T-cell (primary cell): ENCODE results near the gene PPP1R3D. TPM values are rescaled to one million over a fixed set of nuclear protein-coding genes. Genes with fewer than 3 reads are reported as not detected.

Source experiments
- ATAC-seq, 4 experiments: fragments of 200-7000 bp in 3 of 4; fragments of 150-1000 bp in 1 of 4; cut with Tn5 transposase; replicated peaks in 1 of 4; 1 replicate in 3 of 4; 2 replicates in 1 of 4; pipeline ENCODE4 v1.10.0; 2021; ENCODE audit warnings: moderate library complexity in 3 of 4, mild to moderate bottlenecking in 2 of 4, moderate number of reproducible peaks in 1 of 4
- CTCF ChIA-PET, 2 donors: fragments of 300-600 bp; sonication (Branson Sonifier 250); formaldehyde crosslinking; loops; one replicate each; lab custom pipeline; 2022; ENCODE audit warnings: antibody characterized with exemption in 2 of 2; lab: Charles Lee
- POLR2A ChIA-PET, 2 donors: fragments of 300-600 bp; sonication (Branson Sonifier 250); formaldehyde crosslinking; loops; one replicate each; lab custom pipeline; 2022; ENCODE audit warnings: antibody characterized with exemption in 2 of 2; lab: Charles Lee
- DNase-seq, 35 experiments: peaks; one replicate each; pipeline versions ENCODE4 v3.0.0 to v3.0.0-alpha.2; 2013 to 2023
- H3K27ac ChIP-seq: one replicate; pipeline ENCODE4 v1.5.1; 2013; ENCODE audit warnings: low read length
- H3K27me3 ChIP-seq, 2 experiments: replicated peaks in 1 of 2; 1 replicate in 1 of 2; 2 replicates in 1 of 2; pipeline versions ENCODE4 v1.6.1 to v1.7.0; 2013; ENCODE audit warnings: low read length in 1 of 2, mixed read lengths in 1 of 2; ENCODE audit not compliant: control insufficient read depth in 2 of 2, insufficient read depth in 2 of 2; ENCODE audit errors: extremely low read depth in 1 of 2
- H3K36me3 ChIP-seq, 2 donors: 1 replicate in 1 of 2; 2 replicates in 1 of 2; pipeline versions ENCODE4 v1.6.1 to v1.7.0; 2013; ENCODE audit warnings: low read length in 1 of 2; ENCODE audit not compliant: control insufficient read depth in 2 of 2, insufficient read depth in 1 of 2; ENCODE audit errors: extremely low read depth in 1 of 2
- H3K4me1 ChIP-seq, 2 experiments: 1 replicate in 1 of 2; 2 replicates in 1 of 2; pipeline versions ENCODE4 v1.6.1 to v1.7.0; 2013; ENCODE audit warnings: low read length in 2 of 2, mixed read lengths in 1 of 2; ENCODE audit not compliant: insufficient read depth in 2 of 2, control insufficient read depth in 1 of 2; ENCODE audit errors: extremely low read depth in 1 of 2
- H3K4me3 ChIP-seq, 2 donors: 1 replicate in 1 of 2; 2 replicates in 1 of 2; pipeline versions ENCODE4 v1.5.1 to v1.7.0; 2013; ENCODE audit warnings: mild to moderate bottlenecking in 2 of 2, low read length in 1 of 2, moderate library complexity in 1 of 2; ENCODE audit not compliant: control insufficient read depth in 1 of 2; ENCODE audit errors: extremely low read depth in 1 of 2
- H3K9me3 ChIP-seq: 2 replicates; pipeline ENCODE4 v1.7.0; 2013
- H3K27ac Mint-ChIP-seq, 2 donors: one replicate each; pipeline ENCODE4 v1.8.0; 2020 to 2021; ENCODE audit warnings: mild to moderate bottlenecking in 2 of 2, mixed read lengths in 2 of 2
- H3K27me3 Mint-ChIP-seq, 2 donors: one replicate each; pipeline ENCODE4 v1.8.0; 2021 to 2022; ENCODE audit warnings: mixed read lengths in 2 of 2
- H3K36me3 Mint-ChIP-seq: one replicate; pipeline ENCODE4 v1.8.0; 2021; ENCODE audit warnings: mixed read lengths
- H3K4me1 Mint-ChIP-seq, 3 donors: one replicate each; pipeline ENCODE4 v1.8.0; 2020 to 2022; ENCODE audit warnings: mixed read lengths in 3 of 3, mild to moderate bottlenecking in 1 of 3
- H3K4me3 Mint-ChIP-seq, 3 donors: one replicate each; pipeline ENCODE4 v1.8.0; 2020 to 2022; ENCODE audit warnings: mild to moderate bottlenecking in 3 of 3, mixed read lengths in 3 of 3, moderate library complexity in 3 of 3
- H3K9me3 Mint-ChIP-seq, 3 donors: one replicate each; pipeline ENCODE4 v1.8.0; 2020 to 2022; ENCODE audit warnings: mixed read lengths in 3 of 3
- WGBS: methylation state at CpG from one replicate; pipeline ENCODE4 v1.1.5; 2013; ENCODE audit warnings: missing lambda C conversion rate; ENCODE audit not compliant: insufficient coverage; 5-methylcytosine and 5-hydroxymethylcytosine counted together
- total RNA-seq, 35 experiments: library from RNA in 6 of 35; stranded (reverse) in 6 of 35; fragments of 120-200 nt in 1 of 35; gene quantifications; one replicate each; pipeline versions ENCODE4 v1.2.1 to v1.2.4 and lab custom pipeline; 2013 to 2026

PPP1R3D gene
- total RNA-seq, 5 donors from 2014 or later (not counting 1 experiment from before 2014, with no cell fraction given): 3.6 to 10.9 (median 9.7) TPM

DNA sequence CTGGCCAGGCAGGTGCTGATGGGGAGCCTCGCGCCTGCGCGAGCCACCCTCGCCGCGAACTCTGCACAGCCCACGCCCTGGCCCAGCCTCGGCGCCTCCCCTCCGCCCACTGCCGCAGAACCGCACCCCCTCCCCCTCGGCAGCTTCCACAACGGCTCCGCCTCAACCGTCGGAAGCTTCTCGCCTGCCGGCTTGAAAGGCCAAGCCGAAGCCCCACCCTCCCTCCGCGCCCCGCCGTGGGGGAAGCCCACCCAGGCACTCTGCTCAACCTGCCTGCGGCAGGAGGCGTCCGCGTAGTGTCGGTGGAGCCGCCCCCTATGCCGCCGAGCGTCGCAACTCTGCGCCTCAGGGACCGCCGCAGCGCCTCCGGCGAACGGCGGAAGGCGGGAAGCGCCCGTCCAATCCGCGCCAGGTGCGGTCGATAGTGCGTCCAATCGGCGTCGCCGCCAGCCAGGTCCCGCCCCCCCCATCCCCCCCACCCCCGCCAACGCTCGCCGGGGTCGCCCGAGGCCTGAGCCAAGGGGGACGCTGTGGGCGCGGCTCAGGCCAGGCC is 6.7 kb downstream of the PPP1R3D start, which contains the start of gene SYCP2:
Gene SYCP2 (minus strand): TSS at position 342 of the 553 bp plus-strand sequence. CDS start 11,224 bp downstream, outside the sequence.
- no peak within 1 kb of the TSS for H3K27ac ChIP-seq
- Mint-ChIP-seq H3K4me1 (peaks cover 18 to 37% (median 36%) of the 10 kb centered on the region in 3 donors), H3K4me3 (peak within 1 kb of the TSS; percentile 71 to 79 (median 79))

DNA sequence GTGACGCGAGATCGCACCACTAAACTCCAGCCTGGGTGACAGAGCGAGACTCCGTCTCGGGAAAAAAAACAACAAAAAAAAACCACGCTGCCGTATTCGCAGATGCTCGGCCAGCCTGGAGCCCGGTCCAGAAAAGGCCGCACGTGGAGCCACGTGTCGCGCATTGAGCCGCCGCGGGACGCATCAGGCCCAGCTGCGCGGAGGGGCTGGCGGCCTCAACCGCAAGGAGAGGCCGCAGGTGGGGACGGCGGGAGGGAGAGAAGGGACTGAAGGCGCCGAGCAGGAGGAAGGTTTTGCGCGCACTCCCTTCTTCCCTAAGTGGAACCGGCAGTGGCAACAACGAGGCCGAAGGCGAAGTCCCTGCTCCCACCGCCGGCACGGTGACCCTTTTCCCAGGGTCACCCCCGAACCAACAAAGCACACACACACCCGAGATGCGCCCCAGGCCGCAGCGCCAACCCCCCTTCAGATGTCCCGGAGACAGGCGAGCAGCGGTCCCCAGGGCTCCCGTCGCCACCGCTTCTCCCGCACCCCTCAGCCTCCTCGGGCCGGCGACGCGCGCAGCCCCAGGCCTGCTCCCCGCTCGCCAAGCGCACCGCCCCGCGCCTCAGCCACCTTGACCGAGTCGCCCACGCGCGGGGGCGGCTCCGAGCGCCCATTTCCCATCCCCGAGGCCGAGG is 7.3 kb downstream of the PPP1R3D start:
- H3K4me3 ChIP-seq: no peak overlapping the region
- no peak overlapping the region for H3K27ac ChIP-seq
- POLR2A ChIA-PET: no interaction called here
- ATAC-seq: no peak
- CTCF ChIA-PET: interaction anchor here in 1 of 2 donors (3.0 kb wide), 1 partner anchor 17 kb away, joined by 12 read pairs; no protein-coding TSS in a partner anchor
- no peaks in the 10 kb centered on the region for H3K36me3 ChIP-seq
- H3K4me1 Mint-ChIP-seq: peaks cover 12 to 31% (median 30%) of the 10 kb centered on the region in 3 donors
- H3K27ac Mint-ChIP-seq: no peak overlapping the region
- H3K9me3 Mint-ChIP-seq: no peaks in the 10 kb centered on the region
- no peaks in the 10 kb centered on the region for H3K27me3 Mint-ChIP-seq
- no peaks in the 10 kb centered on the region for H3K9me3 ChIP-seq
- DNase-seq: no peak
- H3K4me3 Mint-ChIP-seq: peak overlapping the region; percentile 55 to 79 (median 59)
- no peaks in the 10 kb centered on the region for H3K27me3 ChIP-seq
- WGBS: 85% methylated on average over 69 of the region's 72 CpGs
- no peaks in the 10 kb centered on the region for H3K36me3 Mint-ChIP-seq
- peaks cover 0 to 9% of the 10 kb centered on the region in 2 experiments for H3K4me1 ChIP-seq

More for the DNA sequence above, 6.7 kb downstream of the PPP1R3D start, which contains the start of gene SYCP2:
- Mint-ChIP-seq H3K27me3 (no peaks in the 10 kb centered on the region), H3K9me3 (no peaks in the 10 kb centered on the region), H3K36me3 (no peaks in the 10 kb centered on the region), H3K27ac (peak within 1 kb of the TSS in 1 of 2 donors; percentile 43)
- ChIA-PET POLR2A (no interaction called here), CTCF (interaction anchor here in 1 of 2 donors (3.0 kb wide), 1 partner anchor 16 kb away, joined by 12 read pairs; no protein-coding TSS in a partner anchor)
- H3K9me3 ChIP-seq: no peaks in the 10 kb centered on the region
- H3K36me3 ChIP-seq: no peaks in the 10 kb centered on the region
- peak in 33 of 35 experiments; percentile 34 to 85 (median 59) for DNase-seq
- no peaks in the 10 kb centered on the region for H3K27me3 ChIP-seq
- H3K4me3 ChIP-seq: peak within 1 kb of the TSS; percentile 67 to 80
- peaks cover 3 to 12% of the 10 kb centered on the region in 2 experiments for H3K4me1 ChIP-seq
- WGBS: 41% methylated on average over 42 of the region's 65 CpGs
- peak; percentile 86 to 90 (median 87) for ATAC-seq

DNA sequence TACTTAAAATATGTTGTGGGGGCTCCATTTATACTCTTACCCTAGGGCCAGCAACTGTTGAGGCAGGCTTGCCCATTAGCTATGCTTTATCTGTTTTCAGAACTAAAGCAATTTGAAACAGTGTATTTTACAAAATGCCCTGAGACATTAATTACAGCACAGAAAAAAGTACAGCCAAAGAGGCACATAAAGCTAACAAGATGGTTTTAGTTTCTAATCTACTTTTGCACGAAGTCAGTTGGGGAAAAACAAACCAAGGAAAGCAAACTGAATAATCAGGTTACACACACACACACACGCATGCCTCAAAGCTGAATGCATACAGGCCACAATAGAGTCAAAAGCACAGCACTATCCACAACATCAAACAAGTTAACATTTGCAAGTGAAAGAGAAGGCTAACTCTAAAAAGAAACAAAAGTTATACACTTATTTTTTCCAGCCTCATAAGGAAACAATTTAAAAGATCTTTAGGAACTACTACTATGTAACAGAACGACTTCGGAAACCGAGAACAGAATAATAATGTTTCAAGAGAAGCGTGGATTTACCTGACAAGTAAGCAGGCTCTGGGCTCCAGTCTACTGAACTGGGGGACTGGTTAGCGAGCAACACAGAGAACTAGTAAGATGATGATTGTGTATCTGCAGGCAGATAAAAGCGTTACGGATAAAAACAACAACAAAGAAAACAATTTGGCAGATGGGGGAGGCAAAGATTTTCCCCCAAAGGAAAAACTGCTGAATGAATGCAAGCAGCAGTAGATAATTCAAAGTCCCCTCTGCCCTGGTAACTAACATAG is 8.4 kb downstream of the PPP1R3D start:
- ATAC-seq (no peak), DNase-seq (no peak)
- Histone ChIP-seq H3K27me3 (no peaks in the 10 kb centered on the region), H3K4me3 (no peak overlapping the region), H3K36me3 (no peaks in the 10 kb centered on the region), H3K27ac (no peak overlapping the region), H3K4me1 (peaks cover 0 to 9% of the 10 kb centered on the region in 2 experiments), H3K9me3 (no peaks in the 10 kb centered on the region)
- ChIA-PET CTCF (interaction anchor here in 1 of 2 donors (0.8 kb wide), 1 partner anchor 8 kb away, joined by 3 read pairs; the partner anchor contains the start of genes FAM217B and PPP1R3D), POLR2A (no interaction called here)
- no peaks in the 10 kb centered on the region for H3K36me3 Mint-ChIP-seq
- H3K27me3 Mint-ChIP-seq: no peaks in the 10 kb centered on the region
- no CpG with 5 or more reads among the region's 9 CpGs for WGBS
- peak overlapping the region; percentile 55 to 79 (median 73) for H3K4me3 Mint-ChIP-seq
- no peaks in the 10 kb centered on the region for H3K9me3 Mint-ChIP-seq
- peaks cover 12 to 22% (median 21%) of the 10 kb centered on the region in 3 donors for H3K4me1 Mint-ChIP-seq
- H3K27ac Mint-ChIP-seq: no peak overlapping the region

DNA sequence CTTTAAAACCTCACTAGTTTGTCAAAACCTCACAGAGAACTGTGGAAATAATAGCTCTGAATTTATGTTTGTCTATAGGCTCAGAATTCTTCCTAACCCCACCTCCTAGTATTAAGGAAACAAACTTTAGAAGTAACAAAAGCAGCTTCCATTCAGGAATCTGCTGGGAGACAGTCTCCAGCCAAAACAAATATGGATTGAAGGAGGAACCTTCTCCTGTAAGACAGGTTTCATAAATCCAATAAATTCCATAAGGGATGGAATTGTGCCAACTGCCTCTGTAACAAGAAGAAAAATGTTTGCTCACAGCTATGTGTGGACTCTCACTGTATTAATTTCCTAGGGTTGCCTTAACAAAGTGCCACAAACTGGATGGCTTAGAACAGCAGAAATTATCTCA is 14.2 kb downstream of the PPP1R3D start:
- H3K36me3 Mint-ChIP-seq: no peaks in the 10 kb centered on the region
- H3K4me3 Mint-ChIP-seq: no peak overlapping the region
- ATAC-seq (no peak), DNase-seq (no peak)
- Histone ChIP-seq H3K36me3 (no peaks in the 10 kb centered on the region), H3K4me1 (no peaks in the 10 kb centered on the region), H3K27me3 (no peaks in the 10 kb centered on the region), H3K9me3 (no peaks in the 10 kb centered on the region), H3K27ac (no peak overlapping the region), H3K4me3 (no peak overlapping the region)
- ChIA-PET CTCF (no interaction called here), POLR2A (no interaction called here)
- no peak overlapping the region for H3K27ac Mint-ChIP-seq
- no peaks in the 10 kb centered on the region for H3K9me3 Mint-ChIP-seq
- peaks cover 3 to 13% of the 10 kb centered on the region in 2 donors for H3K27me3 Mint-ChIP-seq
- H3K4me1 Mint-ChIP-seq: no peaks in the 10 kb centered on the region

DNA sequence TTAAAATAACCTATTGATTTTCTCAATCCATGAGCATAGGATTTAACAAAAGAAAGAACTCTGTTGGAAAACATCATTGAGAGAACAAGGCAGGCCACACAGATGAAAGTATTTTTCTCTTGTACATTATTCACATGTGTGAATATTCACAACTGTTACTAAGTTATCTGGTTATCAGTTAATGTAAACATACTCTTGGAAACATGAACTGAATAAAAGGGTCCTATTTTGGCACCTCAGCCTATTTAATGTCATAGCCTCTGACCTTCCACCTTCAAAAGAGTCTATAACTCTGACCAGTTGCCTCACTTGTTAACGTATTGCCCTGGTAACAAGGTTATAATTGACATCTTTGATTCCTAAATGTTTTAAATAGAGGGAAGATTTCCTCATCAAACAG is 14.7 kb downstream of the PPP1R3D start:
- H3K27ac ChIP-seq: no peak overlapping the region
- no peaks in the 10 kb centered on the region for H3K9me3 ChIP-seq
- ChIA-PET CTCF (no interaction called here), POLR2A (no interaction called here)
- H3K27ac Mint-ChIP-seq: no peak overlapping the region
- no peak overlapping the region for H3K4me3 ChIP-seq
- H3K4me1 ChIP-seq: no peaks in the 10 kb centered on the region
- H3K27me3 Mint-ChIP-seq: peaks cover 3 to 13% of the 10 kb centered on the region in 2 donors
- no peak for DNase-seq
- no peaks in the 10 kb centered on the region for H3K27me3 ChIP-seq
- no peaks in the 10 kb centered on the region for H3K4me1 Mint-ChIP-seq
- no peak for ATAC-seq
- WGBS: no CpG with 5 or more reads among the region's 1 CpG
- no peaks in the 10 kb centered on the region for H3K36me3 Mint-ChIP-seq
- no peaks in the 10 kb centered on the region for H3K9me3 Mint-ChIP-seq
- no peaks in the 10 kb centered on the region for H3K36me3 ChIP-seq
- no peak overlapping the region for H3K4me3 Mint-ChIP-seq

DNA sequence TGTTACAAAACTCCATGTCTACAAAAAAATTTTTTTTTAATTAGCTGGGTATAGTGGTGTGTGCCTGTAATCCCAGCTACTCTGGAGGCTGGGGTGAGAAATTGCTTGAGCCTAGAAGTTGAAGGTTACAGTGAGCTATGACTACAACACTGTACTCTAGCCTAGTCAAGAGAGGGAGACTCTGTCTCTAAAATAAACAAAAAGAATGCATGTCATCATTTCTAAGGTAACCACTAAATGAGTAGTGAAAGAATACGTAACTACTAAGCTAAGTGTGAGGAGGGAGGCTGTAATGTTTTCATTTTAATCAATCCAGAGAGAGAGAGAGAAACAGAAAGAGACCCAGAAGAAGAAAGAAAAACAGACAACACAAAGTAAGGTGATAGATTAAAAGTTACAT is 16.6 kb downstream of the PPP1R3D start:
- ChIA-PET CTCF (no interaction called here), POLR2A (no interaction called here)
- no peaks in the 10 kb centered on the region for H3K27me3 ChIP-seq
- H3K27ac ChIP-seq: no peak overlapping the region
- Mint-ChIP-seq H3K36me3 (no peaks in the 10 kb centered on the region), H3K27ac (no peak overlapping the region), H3K9me3 (no peaks in the 10 kb centered on the region), H3K27me3 (peaks cover 3 to 13% of the 10 kb centered on the region in 2 donors), H3K4me3 (no peak overlapping the region), H3K4me1 (no peaks in the 10 kb centered on the region)
- ATAC-seq (no peak), DNase-seq (no peak)
- no peak overlapping the region for H3K4me3 ChIP-seq
- H3K36me3 ChIP-seq: no peaks in the 10 kb centered on the region
- no peaks in the 10 kb centered on the region for H3K9me3 ChIP-seq
- WGBS: no CpG with 5 or more reads among the region's 1 CpG
- H3K4me1 ChIP-seq: no peaks in the 10 kb centered on the region
